HG03457 (cell line): Measurements from ENCODE around the gene MAP3K13.
A peak's percentile ranks its signal among the peaks of the same experiment; 100 is the strongest.
"Not testable (repeated sequence)": the region's sequence is repeated elsewhere in the genome, so short reads cannot be mapped to it uniquely, and the experiment has no call there.

Source experiments
- ATAC-seq: cut with Tn5 transposase; IDR thresholded peaks from one replicate; pipeline ENCODE4 v1.9.1; 2021; ENCODE audit warnings: moderate number of reproducible peaks; ENCODE audit not compliant: unreplicated experiment

Gene MAP3K13

GRCh38 chr3:185340751-185341150 is 22.2 kb upstream of the MAP3K13 start:
- ATAC-seq = no peak

DNA sequence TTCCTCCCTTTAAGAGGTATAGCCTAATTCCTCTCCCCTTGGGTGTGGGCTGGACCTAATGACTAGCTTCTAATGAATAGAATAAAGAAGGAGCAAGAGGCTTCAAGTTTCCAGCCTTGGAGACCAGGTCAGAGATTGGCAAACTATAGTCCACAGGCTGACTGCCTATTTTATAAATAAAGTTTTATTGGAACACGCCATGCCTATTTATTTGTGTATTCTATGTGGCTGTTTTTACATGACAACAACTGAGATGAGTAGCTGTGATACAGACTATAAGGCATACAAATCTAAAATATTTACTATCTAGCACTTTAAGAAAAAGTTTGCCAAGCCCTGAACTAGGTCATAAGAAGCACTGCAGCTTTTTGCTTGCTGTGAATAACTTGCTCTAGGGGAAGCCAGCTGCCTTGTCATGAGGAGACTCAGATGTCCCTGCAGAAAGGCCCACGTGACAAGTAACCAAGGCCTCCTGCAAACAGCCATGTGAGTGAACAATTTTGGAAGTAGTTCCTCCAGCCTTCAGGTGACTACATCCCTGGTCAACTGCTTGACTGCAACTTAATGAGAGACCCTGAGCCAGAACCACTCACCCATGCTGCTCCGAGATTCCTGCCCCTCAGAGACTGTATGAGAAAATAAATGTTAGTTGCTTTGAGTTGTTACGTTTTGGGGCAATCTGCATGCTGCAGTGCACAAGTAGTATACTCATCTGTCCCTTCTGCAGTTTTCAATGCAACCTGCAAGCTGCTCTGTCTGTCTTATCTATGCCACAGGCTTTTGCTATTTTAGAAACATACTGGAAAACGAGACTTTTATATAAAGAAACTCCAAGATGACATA is 21.1 kb upstream of the MAP3K13 start:
- no peak for ATAC-seq

DNA sequence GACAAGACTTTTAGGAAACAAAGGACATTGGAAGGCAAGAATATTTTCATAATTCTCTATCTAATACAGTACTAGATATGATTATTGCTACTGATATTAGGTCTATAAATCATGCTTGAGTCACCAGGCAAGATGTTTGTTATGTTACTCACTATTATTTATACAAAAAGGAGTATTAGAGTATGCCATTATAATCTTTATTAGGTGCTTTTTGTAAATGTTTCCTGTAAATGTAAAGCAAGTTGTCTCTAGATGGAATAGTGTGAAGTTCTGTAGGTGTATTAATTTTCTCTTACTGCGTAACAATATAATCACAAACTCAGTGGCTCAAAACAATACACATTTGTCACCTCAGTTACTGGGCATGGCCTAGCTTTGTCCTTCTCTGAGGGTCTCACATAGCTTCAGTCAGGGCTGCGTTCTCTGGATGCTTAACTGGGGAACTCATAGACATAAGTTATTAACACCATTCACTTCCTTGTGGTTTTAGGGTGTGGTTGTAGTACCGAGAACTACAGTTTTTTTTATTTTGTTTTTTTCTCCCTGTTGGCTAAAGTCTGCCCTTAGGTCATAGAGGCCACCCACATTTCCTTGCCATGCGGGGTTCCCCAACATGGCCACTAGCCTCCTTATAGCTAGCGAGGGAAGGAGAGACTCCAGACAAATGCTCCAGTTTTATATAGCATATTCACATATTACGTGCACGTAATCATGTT is 20.3 kb upstream of the MAP3K13 start:
- ATAC-seq = peak; percentile 59

- ATAC-seq = no peak
Measured at GRCh38 chr3:185347399-185347798, 15.5 kb upstream of the MAP3K13 start.

- no peak for ATAC-seq
Measured at GRCh38 chr3:185350841-185351240, 12.1 kb upstream of the MAP3K13 start.

- ATAC-seq = no peak
Measured at GRCh38 chr3:185351396-185351795, 11.5 kb upstream of the MAP3K13 start.

- ATAC-seq = no peak
Measured at GRCh38 chr3:185353225-185353624, 9.7 kb upstream of the MAP3K13 start.

DNA sequence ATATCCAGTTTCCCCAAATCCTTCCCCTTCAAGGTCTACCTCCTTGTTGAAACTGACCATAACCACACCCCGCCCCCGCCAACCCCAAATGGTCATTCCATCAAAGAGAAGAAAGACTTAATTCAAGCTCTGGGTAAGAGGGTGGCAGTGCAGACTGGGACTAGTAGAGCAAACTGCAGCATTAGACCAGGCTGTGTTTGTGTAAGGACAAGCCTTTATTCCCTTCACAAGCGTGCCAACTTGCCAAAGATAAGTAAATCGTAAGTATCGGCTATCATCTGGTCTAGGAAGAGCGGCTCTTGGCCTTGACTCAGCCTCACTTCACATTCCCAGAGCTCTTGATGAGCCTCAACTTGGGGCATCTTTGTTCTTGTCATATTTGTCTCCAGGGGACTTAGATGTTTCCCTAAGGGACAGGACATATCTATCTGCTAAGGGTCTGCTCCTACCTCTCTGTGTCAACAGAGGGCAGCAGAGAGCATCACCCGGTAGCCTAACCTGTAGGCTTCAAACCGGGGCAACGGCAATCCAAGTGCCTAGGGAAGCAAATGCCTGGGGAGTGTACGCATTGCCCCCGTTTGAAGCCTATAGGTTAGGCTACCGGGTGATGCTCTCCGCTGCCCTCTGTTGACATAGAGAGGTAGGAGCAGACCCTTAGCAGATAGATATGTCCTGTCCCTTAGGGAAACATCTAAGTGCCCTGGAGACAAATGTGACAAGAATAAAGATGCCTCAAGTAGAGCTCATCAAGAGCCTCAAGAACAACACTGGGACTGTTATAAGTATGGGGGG is 8.9 kb upstream of the MAP3K13 start:
- peak; percentile 91 for ATAC-seq

- no peak for ATAC-seq
Measured at GRCh38 chr3:185356499-185356898, 6.4 kb upstream of the MAP3K13 start.

GRCh38 chr3:185361920-185362319 is 1.0 kb upstream of the MAP3K13 start:
- ATAC-seq = no peak

DNA sequence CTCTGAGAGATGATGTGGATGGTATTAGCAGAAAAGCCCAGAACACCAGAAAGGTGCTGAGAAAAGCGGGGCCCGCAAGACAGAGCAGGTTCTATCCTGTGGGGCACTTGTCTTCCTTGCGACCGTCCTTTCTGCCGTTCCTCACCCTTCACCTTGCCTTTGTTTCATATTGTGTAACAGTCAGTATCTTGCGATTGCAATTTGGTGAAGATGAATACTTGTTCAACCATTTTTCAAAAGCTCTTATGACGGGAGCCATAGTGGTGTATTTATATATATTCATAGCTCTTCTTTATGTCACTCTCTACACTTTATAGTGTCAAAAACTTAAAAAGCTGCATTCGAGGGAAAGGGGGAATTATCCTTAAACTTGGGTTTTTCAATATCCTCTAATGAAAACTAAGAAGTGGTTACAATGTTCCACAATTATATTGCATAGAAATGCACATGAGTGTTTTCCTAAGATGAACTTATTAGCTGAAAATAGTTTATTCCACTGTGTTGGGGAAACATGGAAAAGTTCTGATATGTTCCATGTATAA is 797 bp downstream of the MAP3K13 start:
- no peak for ATAC-seq

GRCh38 chr3:185365291-185366073 is 2.5 kb downstream of the MAP3K13 start:
- no peak for ATAC-seq

- no peak for ATAC-seq
Measured at GRCh38 chr3:185366074-185366335, 3.1 kb downstream of the MAP3K13 start.

DNA sequence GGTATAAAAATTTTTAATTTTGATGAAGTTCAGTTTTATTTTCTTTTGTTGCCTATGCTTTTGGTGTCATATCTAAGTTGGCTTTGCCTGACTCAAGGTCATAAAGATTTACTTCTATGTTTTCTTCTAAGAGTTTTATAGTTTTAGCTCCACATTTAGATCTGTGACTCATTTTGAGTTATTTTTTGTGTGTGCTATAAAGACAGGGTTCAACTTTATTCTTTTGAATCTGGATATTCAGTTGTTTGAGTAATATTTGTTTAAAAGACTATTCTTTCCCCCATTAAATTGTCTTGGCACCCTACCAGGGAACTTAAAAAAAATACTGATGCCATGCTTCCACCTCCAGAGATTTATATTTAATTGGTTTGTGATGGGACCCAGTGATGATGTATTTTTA is 4.0 kb downstream of the MAP3K13 start:
- no peak for ATAC-seq

- not testable (repeated sequence) for ATAC-seq
Measured at GRCh38 chr3:185370349-185370748, 7.4 kb downstream of the MAP3K13 start.

DNA sequence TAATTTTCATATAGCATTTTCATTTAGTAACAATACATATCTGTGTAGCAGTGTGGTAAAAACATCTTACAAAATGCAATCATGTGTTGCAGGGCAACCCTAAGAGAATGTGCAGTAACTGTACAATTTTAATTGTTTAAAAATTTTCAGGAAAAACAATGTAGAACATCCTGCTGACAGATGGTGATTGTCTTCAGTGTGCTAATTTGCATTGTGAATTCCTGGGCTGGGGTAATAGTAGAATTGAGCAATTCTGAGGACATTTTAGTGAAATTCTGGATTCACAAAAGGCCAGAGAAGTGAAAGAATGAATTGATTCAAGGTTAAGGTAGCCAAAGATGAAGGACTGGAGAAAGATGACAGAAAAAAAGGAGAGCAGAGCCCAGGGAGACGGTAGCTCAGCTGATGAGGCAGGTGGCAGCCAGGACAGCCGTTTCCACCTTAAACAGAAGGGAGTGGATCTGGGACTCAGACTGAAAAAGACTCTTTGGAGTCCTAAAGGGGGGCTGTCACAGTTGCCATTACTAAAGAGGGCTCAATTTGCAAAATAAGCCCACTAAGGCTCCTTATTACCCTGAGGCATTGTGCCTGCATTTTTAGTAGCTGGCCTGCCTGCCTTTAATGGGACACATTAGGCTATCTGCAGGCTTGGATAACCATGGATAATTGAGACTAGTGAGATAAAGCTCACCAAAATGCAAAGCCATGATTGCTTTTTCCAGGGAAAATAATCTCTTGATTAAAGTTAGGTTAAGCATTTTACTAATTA is 8.6 kb downstream of the MAP3K13 start:
- ATAC-seq = no peak

DNA sequence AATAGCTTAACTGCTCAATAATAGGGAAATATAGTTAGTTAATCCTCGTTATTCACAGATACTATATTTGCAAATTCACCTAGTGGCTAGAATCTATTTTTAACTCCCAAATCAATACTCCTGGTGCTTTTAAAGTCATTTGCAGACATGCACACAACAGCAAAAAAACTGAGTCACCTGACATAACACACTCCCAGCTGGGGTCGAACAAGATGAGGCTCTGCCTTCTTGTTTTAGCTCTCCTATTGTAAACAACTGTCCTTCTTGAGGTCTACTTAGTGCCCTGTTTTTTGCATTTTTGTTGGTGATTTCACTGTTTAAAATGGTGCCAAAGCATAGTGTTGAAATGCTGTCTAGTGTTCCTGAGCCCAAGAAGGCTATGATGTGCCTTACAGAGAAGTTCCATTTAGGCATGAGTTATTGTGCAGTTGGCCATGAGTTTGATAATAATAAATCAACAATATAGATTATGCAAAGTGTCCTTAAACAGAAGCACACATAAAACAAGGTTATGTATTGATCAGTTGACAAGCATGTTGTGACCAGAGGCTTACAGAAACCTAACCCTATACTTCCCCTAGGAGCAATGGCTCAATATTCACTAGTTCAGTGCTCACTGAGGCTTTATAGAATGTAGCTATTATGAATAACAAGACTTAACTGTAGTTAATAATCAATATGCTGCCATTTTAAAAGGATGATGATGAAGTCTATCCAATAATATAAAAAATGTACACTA is 18.6 kb downstream of the MAP3K13 start:
- no peak for ATAC-seq

DNA sequence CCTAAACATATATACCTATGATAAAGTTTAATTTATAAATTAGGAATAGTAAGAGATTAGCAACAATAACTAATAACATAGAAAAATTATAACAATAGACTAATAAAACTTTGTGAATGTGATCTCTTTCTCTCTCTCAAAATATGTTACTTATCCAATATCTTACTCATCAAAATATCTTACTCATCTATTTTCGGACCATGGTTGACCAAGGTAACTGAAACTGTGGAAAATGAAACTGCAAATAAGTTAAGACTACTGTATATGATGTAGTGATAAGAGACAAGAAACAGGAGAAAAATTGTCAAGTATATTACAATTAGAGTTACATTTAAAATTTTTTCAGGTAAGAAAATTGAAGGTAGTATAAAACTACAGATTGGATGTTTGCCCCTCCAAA is 19.2 kb downstream of the MAP3K13 start:
- ATAC-seq = no peak

GRCh38 chr3:185386515-185386914 is 23.6 kb downstream of the MAP3K13 start:
- ATAC-seq = not testable (repeated sequence)
